HCT116 (cell line): ENCODE measurements around the gene OR2AE1. TPM values are rescaled to one million over a fixed set of nuclear protein-coding genes. Genes with fewer than 3 reads are reported as not detected.

Experiments
- ATAC-seq: fragments of 200-7000 bp; cut with Tn5 transposase; 2 replicates; pipeline ENCODE4 v1.9.1; 2020; ENCODE audit warnings: mild to moderate bottlenecking, moderate library complexity
- BruUV-seq: library from RNA; stranded (reverse); fragments of 400-500 nt; replicated peaks from 2 replicates; lab custom pipeline; 2021; lab: Mats Ljungman, UMichigan
- CTCF ChIA-PET: fragments of 300-600 bp; sonication (Branson Sonifier 250); formaldehyde crosslinking; loops from one replicate; lab custom pipeline; 2021; ENCODE audit warnings: antibody characterized with exemption; lab: Charles Lee
- POLR2A ChIA-PET: fragments of 300-600, 350-600 bp; sonication (Branson Sonifier 250); formaldehyde crosslinking; loops from one replicate; lab custom pipeline; 2021; ENCODE audit warnings: antibody characterized with exemption; lab: Charles Lee
- RAD21 ChIA-PET, 2 experiments: fragments of 300-600 bp; sonication (Branson Sonifier 250); formaldehyde crosslinking; loops; one replicate each; lab custom pipeline; 2023; ENCODE audit warnings: low total read pairs in 2 of 2; ENCODE audit not compliant: uncharacterized antibody in 2 of 2, unreplicated experiment in 2 of 2, low non-redundant PET in 1 of 2; lab: Charles Lee
- DNase-seq: peaks from one replicate; pipeline ENCODE4 v3.0.0-alpha.2; 2010; ENCODE audit warnings: low read depth, low spot score
- H2AFZ ChIP-seq: fragments of 200-600 bp; shearing (Covaris generic), sonication (generic); 2 replicates; pipeline ENCODE4 v1.6.1; 2017; ENCODE audit warnings: low read depth, mixed run types, mixed read lengths, antibody characterized with exemption, low read length; ENCODE audit not compliant: poor library complexity, severe bottlenecking
- H3K27ac ChIP-seq: 2 replicates; pipeline ENCODE4 v1.5.1; 2012; ENCODE audit warnings: low read depth, low read length
- H3K27me3 ChIP-seq: fragments of 200-600 bp; sonication (generic); 2 replicates; pipeline ENCODE4 v1.6.1; 2016; ENCODE audit warnings: mixed run types, low read length, mixed read lengths; ENCODE audit not compliant: insufficient read depth
- H3K36me3 ChIP-seq, 2 experiments: fragments of 200-500 bp in 1 of 2; fragments of 200-600 bp in 1 of 2; sonication (Bioruptor generic) in 1 of 2; sonication (generic) in 1 of 2; 2 replicates each; pipeline versions ENCODE4 v1.5.1 to v1.6.1; 2014 to 2016; ENCODE audit warnings: low read length in 2 of 2, inconsistent platforms in 1 of 2, mixed read lengths in 1 of 2, mixed run types in 1 of 2; ENCODE audit not compliant: insufficient read depth in 2 of 2, control insufficient read depth in 1 of 2
- H3K4me1 ChIP-seq, 2 experiments: fragments of 200-600 bp in 1 of 2; sonication (generic) in 1 of 2; 2 replicates each; pipeline versions ENCODE4 v1.5.1 to v1.6.1; 2012 to 2017; ENCODE audit warnings: low read length in 2 of 2, inconsistent platforms in 1 of 2, mild to moderate bottlenecking in 1 of 2, mixed read lengths in 1 of 2, mixed run types in 1 of 2, moderate library complexity in 1 of 2; ENCODE audit not compliant: insufficient read depth in 2 of 2, control insufficient read depth in 1 of 2
- H3K4me2 ChIP-seq: fragments of 200-600 bp; sonication (generic); 2 replicates; pipeline ENCODE4 v1.6.1; 2017; ENCODE audit warnings: mixed run types, low read length, mixed read lengths
- H3K4me3 ChIP-seq, 2 experiments: fragments of 200-600 bp in 1 of 2; sonication (generic) in 1 of 2; replicated peaks in 1 of 2; 2 replicates each; pipeline ENCODE4 v1.5.1; 2011 to 2016; ENCODE audit warnings: low read length in 2 of 2, control low read depth in 1 of 2, low read depth in 1 of 2, mild to moderate bottlenecking in 1 of 2, mixed read lengths in 1 of 2, mixed run types in 1 of 2
- H3K79me2 ChIP-seq: fragments of 200-600 bp; sonication (generic); 2 replicates; pipeline ENCODE4 v1.6.1; 2017; ENCODE audit warnings: mild to moderate bottlenecking, mixed run types, low read length, moderate library complexity, mixed read lengths; ENCODE audit not compliant: insufficient read depth
- H3K9ac ChIP-seq: fragments of 200-600 bp; sonication (generic); 2 replicates; pipeline ENCODE4 v1.6.1; 2016; ENCODE audit warnings: low read length, mixed read lengths
- H3K9me2 ChIP-seq: fragments of 200-600 bp; sonication (generic), shearing (Covaris generic); 2 replicates; pipeline ENCODE4 v1.6.1; 2017; ENCODE audit warnings: mixed run types, mild to moderate bottlenecking, moderate library complexity; ENCODE audit not compliant: insufficient read depth
- H3K9me3 ChIP-seq, 2 experiments: fragments of 200-500 bp in 1 of 2; fragments of 200-600 bp in 1 of 2; sonication (Bioruptor generic) in 1 of 2; sonication (generic) in 1 of 2; 2 replicates each; pipeline ENCODE4 v1.6.1; 2014 to 2017; ENCODE audit warnings: low read length in 2 of 2, mixed read lengths in 2 of 2, inconsistent platforms in 1 of 2, low read depth in 1 of 2, mild to moderate bottlenecking in 1 of 2, mixed run types in 1 of 2, moderate library complexity in 1 of 2; ENCODE audit not compliant: control insufficient read depth in 1 of 2, insufficient read depth in 1 of 2
- H4K20me1 ChIP-seq: fragments of 200-600 bp; sonication (generic), shearing (Covaris generic); 2 replicates; pipeline ENCODE4 v1.6.1; 2017; ENCODE audit warnings: mixed run types, mild to moderate bottlenecking, moderate library complexity; ENCODE audit not compliant: insufficient read depth
- ATF3 ChIP-seq: IDR thresholded peaks from 2 replicates; pipeline ENCODE4 v1.6.1; 2012
- CBX3 ChIP-seq: IDR thresholded peaks from 2 replicates; pipeline ENCODE4 v1.6.1; 2012; ENCODE audit warnings: low read depth
- CEBPB ChIP-seq: IDR thresholded peaks from 2 replicates; pipeline ENCODE4 v1.6.1; 2012; ENCODE audit warnings: low read depth
- CTCF ChIP-seq, 3 experiments: fragments of 200-600 bp in 1 of 3; sonication (generic) in 1 of 3; IDR thresholded peaks in 2 of 3; conservative IDR thresholded peaks in 1 of 3; 2 replicates each; pipeline ENCODE4 v1.5.1; 2012 to 2017; ENCODE audit warnings: low read depth in 2 of 3, low read length in 2 of 3, antibody characterized with exemption in 1 of 3, borderline replicate concordance in 1 of 3, control low read depth in 1 of 3, mild to moderate bottlenecking in 1 of 3, mixed read lengths in 1 of 3, mixed run types in 1 of 3, moderate library complexity in 1 of 3; ENCODE audit not compliant: insufficient read depth in 1 of 3
- EGR1 ChIP-seq: IDR thresholded peaks from 2 replicates; pipeline ENCODE4 v1.6.1; 2012; ENCODE audit warnings: low read depth
- EZH2 ChIP-seq: fragments of 200-600 bp; sonication (generic); IDR thresholded peaks from 2 replicates; pipeline ENCODE4 v1.6.1; 2017; ENCODE audit warnings: antibody characterized with exemption, mixed run types
- JUND ChIP-seq: IDR thresholded peaks from 2 replicates; pipeline ENCODE4 v1.6.1; 2012
- POLR2A ChIP-seq: IDR thresholded peaks from 2 replicates; pipeline ENCODE4 v1.7.0; 2011; ENCODE audit warnings: borderline replicate concordance; ENCODE audit not compliant: insufficient read depth, insufficient read length; ENCODE audit errors: extremely low read depth
- SIN3A ChIP-seq: IDR thresholded peaks from 2 replicates; pipeline ENCODE4 v1.6.1; 2012; ENCODE audit warnings: low read depth
- SP1 ChIP-seq: IDR thresholded peaks from 2 replicates; pipeline ENCODE4 v1.6.1; 2012; ENCODE audit warnings: low read depth
- TCF7L2 ChIP-seq: IDR thresholded peaks from 2 replicates; pipeline ENCODE4 v1.7.0; 2011; ENCODE audit warnings: borderline replicate concordance, inconsistent platforms; ENCODE audit not compliant: insufficient read depth, insufficient read length; ENCODE audit errors: extremely low read depth
- YY1 ChIP-seq: IDR thresholded peaks from 2 replicates; pipeline ENCODE4 v1.6.1; 2011; ENCODE audit warnings: low read length, low read depth, moderate library complexity, mild to moderate bottlenecking; ENCODE audit not compliant: insufficient replicate concordance; ENCODE audit errors: extremely low read depth
- ZBTB33 ChIP-seq: IDR thresholded peaks from 2 replicates; pipeline ENCODE4 v1.6.1; 2011; ENCODE audit warnings: mild to moderate bottlenecking, low read length, moderate library complexity; ENCODE audit not compliant: insufficient replicate concordance; ENCODE audit errors: extremely low read depth
- ZNF274 ChIP-seq: fragments of 200-500 bp; sonication (Bioruptor generic); IDR thresholded peaks from 2 replicates; pipeline ENCODE4 v1.6.1; 2014; ENCODE audit warnings: mild to moderate bottlenecking, low read depth, low read length, inconsistent platforms
- intact Hi-C: fragments of 100-400 bp; cut with micrococcal nuclease; formaldehyde crosslinking; loops from 2 replicates; pipeline ENCODE4 v1.10.0; 2022
- total RNA-seq: library from RNA; stranded (reverse); gene quantifications from one replicate; pipeline ENCODE4 v1.2.1, GENCODE V29; 2021; ENCODE audit not compliant: unreplicated experiment

OR2AE1 gene
- total RNA-seq, 1 experiment from 2014 or later = not detected

GRCh38 chr7:99831595-99831994 is 45.2 kb downstream of the OR2AE1 start:
- no peak for DNase-seq
- intact Hi-C loops = loop anchor here (10.0 kb wide), 1 partner anchor 197 kb away; no protein-coding TSS in a partner anchor
- no peaks in the 10 kb centered on the region for H3K9me2 ChIP-seq
- H4K20me1 ChIP-seq = no peaks in the 10 kb centered on the region
- no peak overlapping the region for H3K27ac ChIP-seq
- H3K4me1 ChIP-seq = no peaks in the 10 kb centered on the region
- ChIA-PET RAD21 (no interaction called here), CTCF (no interaction called here), POLR2A (no interaction called here)
- no peak overlapping the region for H3K9ac ChIP-seq
- no peaks in the 10 kb centered on the region for H3K79me2 ChIP-seq
- H3K4me3 ChIP-seq = no peak overlapping the region
- no TSS peak for BruUV-seq
- H3K36me3 ChIP-seq = no peaks in the 10 kb centered on the region
- no peaks in the 10 kb centered on the region for H3K9me3 ChIP-seq
- no peak overlapping the region for H3K4me2 ChIP-seq
- H3K27me3 ChIP-seq = no peaks in the 10 kb centered on the region
- TF ChIP-seq ZNF274 (no peak), SIN3A (no peak), EGR1 (no peak), CBX3 (no peak), POLR2A (no peak), CTCF (IDR thresholded peaks at IDR 0.05 in 2 of 3, conservative IDR thresholded peaks at IDR 0.05 in 1 of 3; ENCODE audit: borderline replicate concordance in 1 of 3, insufficient read depth in 1 of 3, low read depth in 2 of 3, low read length in 2 of 3) (no peak), JUND (no peak), TCF7L2 (no peak), YY1 (no peak), ZBTB33 (no peak), SP1 (no peak), ATF3 (no peak), CEBPB (no peak), EZH2 (no peak)
- no peak overlapping the region for H2AFZ ChIP-seq
- no peak for ATAC-seq
